Measurements from ENCODE around the gene CDK10. TPM values are rescaled to one million over a fixed set of nuclear protein-coding genes. Genes with fewer than 3 reads are reported as not detected.

CDK10 gene
- total RNA-seq, 2 donors from 2014 or later, result 47.5 to 105 TPM

DNA sequence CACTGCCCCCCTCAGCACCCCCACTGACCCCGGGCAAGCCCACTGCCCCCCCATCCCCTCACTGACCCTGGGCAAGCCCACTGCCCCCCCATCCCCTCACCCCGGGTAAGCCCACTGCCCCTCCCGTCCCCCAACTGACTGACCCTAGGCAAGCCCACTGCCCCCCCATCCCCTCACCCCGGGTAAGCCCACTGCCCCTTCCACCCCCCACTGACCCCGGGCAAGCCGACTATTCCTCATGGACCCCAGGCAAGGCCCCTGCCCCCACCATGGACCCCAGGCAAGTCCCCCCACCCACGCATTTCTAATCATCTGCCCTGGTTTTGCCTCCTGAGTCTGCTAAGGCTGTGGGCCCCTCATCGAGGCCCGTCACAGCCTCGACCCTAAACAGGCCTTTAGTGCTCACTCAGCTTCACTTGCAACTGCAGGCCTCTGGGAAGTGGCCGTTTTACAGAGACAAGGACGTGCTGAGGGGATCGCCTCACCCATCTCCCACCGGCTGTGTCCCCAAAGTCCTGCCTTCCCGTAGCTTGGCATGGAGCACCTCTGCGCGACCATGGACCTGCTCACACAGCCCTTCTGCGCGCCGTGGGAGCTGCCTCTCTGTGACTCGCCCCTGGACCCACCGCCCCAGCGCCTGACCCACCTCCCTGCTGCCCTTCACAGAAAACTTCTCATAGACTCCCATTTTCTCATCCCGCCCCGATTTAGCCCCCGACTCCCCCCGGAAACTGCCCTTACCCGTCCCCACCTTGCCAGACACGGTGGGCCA lies 30.6 kb downstream of the CDK10 start:
- 86 to 92% methylated on average over 22 to 27 of the region's 29 CpGs for WGBS, 2 donors
- TF ChIP-seq, protein P1, sequence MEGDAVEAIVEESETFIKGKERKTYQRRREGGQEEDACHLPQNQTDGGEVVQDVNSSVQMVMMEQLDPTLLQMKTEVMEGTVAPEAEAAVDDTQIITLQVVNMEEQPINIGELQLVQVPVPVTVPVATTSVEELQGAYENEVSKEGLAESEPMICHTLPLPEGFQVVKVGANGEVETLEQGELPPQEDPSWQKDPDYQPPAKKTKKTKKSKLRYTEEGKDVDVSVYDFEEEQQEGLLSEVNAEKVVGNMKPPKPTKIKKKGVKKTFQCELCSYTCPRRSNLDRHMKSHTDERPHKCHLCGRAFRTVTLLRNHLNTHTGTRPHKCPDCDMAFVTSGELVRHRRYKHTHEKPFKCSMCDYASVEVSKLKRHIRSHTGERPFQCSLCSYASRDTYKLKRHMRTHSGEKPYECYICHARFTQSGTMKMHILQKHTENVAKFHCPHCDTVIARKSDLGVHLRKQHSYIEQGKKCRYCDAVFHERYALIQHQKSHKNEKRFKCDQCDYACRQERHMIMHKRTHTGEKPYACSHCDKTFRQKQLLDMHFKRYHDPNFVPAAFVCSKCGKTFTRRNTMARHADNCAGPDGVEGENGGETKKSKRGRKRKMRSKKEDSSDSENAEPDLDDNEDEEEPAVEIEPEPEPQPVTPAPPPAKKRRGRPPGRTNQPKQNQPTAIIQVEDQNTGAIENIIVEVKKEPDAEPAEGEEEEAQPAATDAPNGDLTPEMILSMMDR (IDR thresholded peaks at IDR 0.05), result no peak
- TF ChIP-seq POLR2A (IDR thresholded peaks at IDR 0.05), result no peak
- ATAC-seq, result no peak

DNA sequence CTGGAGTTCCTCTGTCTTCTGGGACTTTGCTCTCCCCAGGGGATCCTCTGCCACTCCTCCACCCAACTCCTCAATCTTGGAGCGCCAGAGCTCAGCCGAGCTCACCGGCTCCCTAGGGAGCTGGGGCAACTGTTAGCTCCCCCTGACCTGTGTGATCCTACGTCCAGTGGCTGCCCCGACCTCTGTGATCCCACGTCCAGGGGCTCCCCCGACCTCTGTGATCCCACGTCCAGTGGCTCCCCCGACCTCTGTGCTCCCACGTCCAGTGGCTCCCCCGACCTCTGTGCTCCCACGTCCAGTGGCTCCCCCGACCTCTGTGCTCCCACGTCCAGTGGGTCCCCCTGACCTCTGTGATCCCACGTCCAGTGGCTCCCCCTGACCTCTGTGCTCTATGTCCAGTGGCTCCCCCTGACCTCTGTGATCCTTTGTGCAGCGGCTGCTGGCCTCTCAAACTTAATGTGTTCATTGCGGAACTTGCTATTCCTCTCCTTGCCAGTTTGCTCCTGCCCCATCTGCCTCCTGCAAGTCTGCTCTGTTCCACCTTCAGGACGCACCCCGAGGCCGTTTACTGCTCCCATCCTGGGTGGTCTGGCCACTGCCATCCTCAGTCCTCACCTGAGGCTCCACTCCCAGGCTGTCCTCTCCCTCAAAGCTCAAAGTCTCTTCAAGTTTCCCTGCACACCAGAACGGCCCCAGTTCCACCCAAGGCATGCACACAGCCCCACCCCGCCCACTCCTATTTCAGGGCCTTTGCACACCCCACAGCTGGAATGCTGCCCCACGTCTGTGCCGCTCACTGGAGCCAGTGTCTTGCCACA lies 31.4 kb downstream of the CDK10 start:
- H3K4me1 ChIP-seq, result peaks cover 18% of the 10 kb centered on the region
- ATAC-seq, result no peak
- H3K27me3 ChIP-seq, result no peaks in the 10 kb centered on the region
- no peak overlapping the region for H3K27ac ChIP-seq
- TF ChIP-seq POLR2A (IDR thresholded peaks at IDR 0.05), result no peak
- TF ChIP-seq, protein P1 (IDR thresholded peaks at IDR 0.05), result no peak
- no peaks in the 10 kb centered on the region for H3K36me3 ChIP-seq (replicated peaks in 1 of 2; ENCODE audit: insufficient read depth in 1 of 2, low read depth in 2 of 2)
- no peak for DNase-seq
- WGBS, 2 donors, result 86 to 87% methylated on average over 18 to 24 of the region's 24 CpGs
- no peak overlapping the region for H3K4me3 ChIP-seq
- intact Hi-C loops (cut with DNase I), result no loop called here
- H3K9me3 ChIP-seq, result no peaks in the 10 kb centered on the region

More for the DNA sequence above, 30.6 kb downstream of the CDK10 start:
- peaks cover 14% of the 10 kb centered on the region for H3K4me1 ChIP-seq
- no peaks in the 10 kb centered on the region for H3K36me3 ChIP-seq (replicated peaks in 1 of 2; ENCODE audit: insufficient read depth in 1 of 2, low read depth in 2 of 2)
- DNase-seq, result no peak
- intact Hi-C loops (cut with DNase I), result no loop called here
- H3K9me3 ChIP-seq, result no peaks in the 10 kb centered on the region
- no peak overlapping the region for H3K27ac ChIP-seq
- no peaks in the 10 kb centered on the region for H3K27me3 ChIP-seq
- H3K4me3 ChIP-seq, result no peak overlapping the region

DNA sequence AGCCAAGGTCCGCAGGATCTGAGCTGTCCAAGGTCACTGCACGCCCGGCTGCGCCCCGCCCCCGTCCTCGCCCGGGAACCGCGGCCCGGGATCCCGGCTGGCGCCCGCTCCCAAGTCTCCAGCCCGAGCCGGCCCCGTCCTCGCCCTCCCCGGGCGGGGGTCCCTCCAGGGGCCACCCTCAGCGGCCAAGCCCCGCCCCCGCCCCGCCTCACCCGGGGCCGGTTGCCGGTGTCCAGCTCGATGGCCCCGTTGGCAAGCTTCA lies 34.0 kb downstream of the CDK10 start:
- Histone ChIP-seq H3K4me3 (peak overlapping the region; percentile 52 to 90), H3K27ac (peak overlapping the region; percentile 83 to 98 (median 88)), H3K4me1 (peaks cover 30% of the 10 kb centered on the region), H3K9me3 (no peaks in the 10 kb centered on the region), H3K27me3 (no peaks in the 10 kb centered on the region), H3K36me3 (replicated peaks in 1 of 2; ENCODE audit: insufficient read depth in 1 of 2, low read depth in 2 of 2) (peaks cover 0 to 5% of the 10 kb centered on the region in 2 donors)
- ATAC-seq (peak; percentile 26), DNase-seq (peak; percentile 61 to 67 (median 66))
- intact Hi-C loops (cut with DNase I), result no loop called here
- TF ChIP-seq, protein P1 (IDR thresholded peaks at IDR 0.05), result no peak
- TF ChIP-seq POLR2A (IDR thresholded peaks at IDR 0.05), result no peak
- 1% methylated on average over 16 of the region's 29 CpGs; no CpG with 5 or more reads in 1 of the 2 donors for WGBS, 2 donors

DNA sequence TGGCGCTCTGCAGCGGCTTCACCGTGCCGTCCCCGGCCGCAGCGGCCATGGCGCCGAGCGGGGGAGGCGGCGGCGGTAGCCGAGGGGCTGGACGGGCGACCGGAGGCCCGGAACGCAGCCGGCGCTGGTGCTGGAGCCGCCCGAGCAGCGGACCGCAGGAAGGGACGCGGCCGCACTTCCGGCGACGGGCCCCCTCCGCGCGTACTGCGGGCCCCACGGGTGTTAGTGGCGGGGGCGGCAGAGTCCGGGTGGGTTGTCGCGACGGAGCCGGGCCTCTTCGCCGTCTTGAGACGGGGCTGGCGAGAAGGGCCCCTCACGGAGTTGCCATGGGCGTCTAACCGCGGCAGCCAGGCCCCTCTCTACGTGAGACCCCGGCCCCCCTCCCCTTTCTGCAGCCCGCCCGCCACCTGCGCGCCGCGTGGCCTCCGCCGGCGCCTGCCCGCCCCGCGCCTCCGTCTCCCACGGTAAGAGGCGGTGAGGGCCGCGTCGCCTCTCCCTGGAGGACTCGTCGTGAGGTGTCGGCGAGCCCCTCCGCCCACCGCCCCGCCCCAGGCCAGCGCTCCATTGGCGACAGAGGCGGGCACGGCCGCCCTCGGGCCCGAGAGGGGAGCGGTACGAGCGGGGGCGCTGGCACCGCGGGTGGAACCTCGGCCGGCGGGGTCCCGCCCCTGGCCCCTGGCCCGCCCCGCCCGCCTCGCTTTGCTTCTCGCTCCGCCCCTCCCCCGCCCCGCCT lies 34.5 kb downstream of the CDK10 start, which contains the start of the genes VPS9D1 and ZNF276:
Gene VPS9D1 (minus strand): TSS at position 86 of the 733 bp plus-strand sequence. CDS start 37 bp downstream, at position 49.
Gene ZNF276 (plus strand): TSS at position 725 of the 733 bp plus-strand sequence. CDS start 104 bp downstream, outside the sequence.
- peak; percentile 81 for ATAC-seq
- peak; percentile 78 to 88 (median 84) for DNase-seq
- Histone ChIP-seq H3K4me3 (peak within 1 kb of the TSS; percentile 52 to 90), H3K36me3 (replicated peaks in 1 of 2; ENCODE audit: insufficient read depth in 1 of 2, low read depth in 2 of 2) (peaks cover 0 to 5% of the 10 kb centered on the region in 2 donors), H3K4me1 (peaks cover 30% of the 10 kb centered on the region), H3K27ac (peak within 1 kb of the TSS; percentile 83 to 98 (median 88)), H3K9me3 (no peaks in the 10 kb centered on the region), H3K27me3 (no peaks in the 10 kb centered on the region)
- TF ChIP-seq, protein P1 (IDR thresholded peaks at IDR 0.05), result no peak
- TF ChIP-seq POLR2A (IDR thresholded peaks at IDR 0.05), result peak; percentile 36 to 59 (median 50)
- 1% methylated on average over 33 of the region's 103 CpGs; no CpG with 5 or more reads in 1 of the 2 donors for WGBS, 2 donors
- intact Hi-C loops (cut with DNase I), result no loop called here
